Stimulated activated naive CD8-positive, alpha-beta T cell treated with anti-CD3 and anti-CD28 coated beads, Interleukin-15, Interleukin-2, amounts not matched to agents 100 U/mL and 50 U/mL, for 24 hours (primary cell): Measurements from ENCODE around the gene GBP4.

Experiments
- ATAC-seq: fragments of 150-1000 bp; cut with Tn5 transposase; one replicate; pipeline ENCODE4 v1.10.0; 2021
- DNase-seq: peaks from one replicate; pipeline ENCODE4 v3.0.0; 2021

Gene GBP4

DNA sequence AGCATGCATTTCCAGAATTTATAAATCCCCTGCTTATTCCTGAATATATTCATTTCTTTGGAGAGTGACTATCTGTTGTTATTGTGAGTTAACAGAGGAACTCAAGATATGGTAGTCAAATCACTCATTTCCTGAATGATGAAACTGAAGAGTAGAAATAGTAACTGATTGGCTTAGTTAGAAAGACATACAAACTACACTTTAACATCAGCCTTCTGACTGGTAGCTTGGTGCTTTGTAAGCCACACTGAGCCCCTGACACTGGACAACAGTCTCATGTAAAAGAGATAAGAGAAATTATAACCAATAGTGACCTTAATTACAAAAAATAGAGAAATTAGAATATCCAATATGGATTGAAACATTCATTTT, 27.7 kb downstream of the GBP4 start:
- DNase-seq, result no peak
- no peak for ATAC-seq

DNA sequence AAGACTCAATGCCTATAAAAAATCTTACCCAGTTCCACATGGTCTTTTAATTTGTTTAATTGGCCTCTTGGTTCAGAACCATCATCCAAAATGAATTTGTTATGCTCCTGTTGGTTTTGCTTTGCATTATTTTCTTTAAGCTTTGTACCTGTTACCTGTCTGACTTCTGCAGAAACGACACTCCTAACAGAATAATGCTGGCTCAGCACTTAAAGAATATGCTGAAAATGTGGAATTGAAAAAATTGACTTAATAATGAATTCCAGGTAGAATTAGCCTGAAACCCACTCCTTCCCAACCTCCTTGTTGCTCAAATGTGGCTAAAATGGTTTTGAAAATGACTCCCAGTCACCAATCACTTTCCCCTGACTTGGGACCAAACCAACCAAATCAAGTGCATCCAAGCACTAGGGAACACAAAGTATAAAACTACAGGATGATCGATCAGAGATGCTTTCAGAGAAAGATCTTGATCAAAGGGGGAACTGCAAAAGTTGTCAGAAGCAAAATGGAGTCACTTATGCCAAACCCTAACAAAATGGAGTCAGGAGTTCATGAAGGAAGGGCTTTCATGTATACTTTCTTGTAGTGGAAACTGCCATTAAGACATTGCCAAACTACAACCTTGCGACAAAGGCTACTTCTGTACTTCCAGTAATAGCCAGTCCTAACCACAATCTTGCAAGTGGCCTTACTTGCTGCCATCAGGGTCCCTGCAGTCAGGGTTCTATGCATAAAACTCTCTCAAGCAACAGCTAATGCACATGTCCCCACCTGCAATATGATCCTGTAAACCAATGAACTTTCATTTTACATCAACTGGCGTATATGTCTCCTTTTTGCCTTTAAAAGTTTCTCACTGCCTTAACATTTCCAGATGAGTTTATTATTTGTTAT, 28.3 kb downstream of the GBP4 start:
- ATAC-seq, result no peak
- no peak for DNase-seq

DNA sequence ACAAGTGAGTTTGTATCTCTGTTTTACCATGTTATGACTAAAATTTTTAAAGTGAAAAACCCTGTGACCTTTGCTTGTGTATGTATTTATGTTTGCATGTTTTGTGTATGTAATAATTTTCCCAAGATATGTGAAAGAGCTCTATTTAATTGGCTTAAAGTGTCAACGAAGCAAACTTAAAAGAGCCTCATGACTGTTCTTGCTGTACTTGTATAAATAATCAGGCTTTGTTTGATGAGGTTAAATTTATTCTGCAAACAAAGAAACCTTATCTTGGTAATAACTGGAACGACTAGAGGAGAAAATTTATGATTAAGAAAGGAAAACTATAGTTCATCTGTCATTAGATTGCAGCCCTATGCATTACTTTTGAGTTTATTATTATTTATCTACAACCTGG, 29.6 kb downstream of the GBP4 start:
- ATAC-seq (no peak), DNase-seq (no peak)

DNA sequence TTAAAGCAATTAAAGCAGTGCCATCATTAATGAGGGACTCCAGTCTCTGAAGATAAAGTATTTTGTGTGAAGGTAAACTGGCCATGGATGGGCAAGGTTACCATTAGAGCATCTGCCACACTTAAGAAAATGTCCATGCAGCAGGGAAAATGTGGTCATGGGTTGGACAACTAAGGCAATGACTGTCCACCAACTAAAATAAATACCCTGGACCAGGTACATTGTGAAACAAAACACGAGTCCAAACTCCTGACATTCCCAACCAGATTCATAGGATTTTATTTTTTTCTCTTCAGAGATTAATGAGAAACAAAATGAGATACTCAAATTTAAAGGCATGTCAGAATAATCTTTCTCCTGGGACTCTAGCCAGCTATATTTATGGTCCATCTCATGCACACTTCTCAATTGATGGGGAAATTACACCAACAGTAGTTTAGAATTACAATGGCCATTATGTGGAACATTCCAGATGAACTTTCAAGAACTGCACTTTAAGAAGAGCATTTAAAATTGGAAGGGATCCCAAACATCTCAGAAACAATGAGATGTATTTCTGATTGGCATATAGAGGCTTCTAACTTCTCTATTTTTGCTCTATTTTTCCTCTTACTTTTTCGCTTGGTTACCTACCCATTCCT, 31.0 kb downstream of the GBP4 start:
- DNase-seq (no peak), ATAC-seq (no peak)

DNA sequence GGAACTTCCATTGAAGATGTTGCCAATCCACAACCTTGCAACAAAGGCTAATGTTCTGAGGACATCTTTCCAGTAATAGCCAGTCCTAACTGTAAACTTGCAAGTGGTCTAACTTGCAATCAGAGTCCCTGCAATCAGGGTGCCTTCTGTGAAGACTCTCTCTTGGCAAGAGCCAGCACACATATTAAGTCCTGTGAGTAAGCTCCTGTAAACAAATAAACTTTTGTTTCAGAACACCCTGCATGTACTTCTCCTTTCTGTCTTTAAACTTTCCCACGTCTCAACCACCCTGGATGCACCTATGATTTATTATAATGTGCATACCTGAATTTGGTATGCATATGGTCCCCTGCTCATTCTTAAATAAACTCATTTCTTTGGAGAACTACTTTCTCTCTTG, 32.0 kb downstream of the GBP4 start:
- DNase-seq (no peak), ATAC-seq (no peak)

DNA sequence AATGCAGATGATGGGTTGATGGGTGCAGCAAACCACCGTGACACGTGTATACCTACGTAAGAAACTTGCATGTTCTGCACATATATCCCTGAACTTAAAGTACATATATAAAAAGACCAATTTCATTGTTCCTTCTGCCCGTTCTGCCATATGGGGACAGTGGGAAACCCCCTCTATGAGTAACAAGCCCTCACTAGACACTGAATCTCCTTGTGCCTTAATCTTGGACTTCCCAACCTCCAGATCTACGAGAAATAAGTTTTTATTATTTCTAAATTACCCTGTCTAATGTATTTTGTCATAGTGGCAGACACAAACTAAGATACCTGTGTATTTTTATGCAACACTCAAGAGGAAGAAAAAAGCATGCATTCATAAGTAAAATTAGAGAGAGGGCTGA, 32.9 kb downstream of the GBP4 start:
- no peak for DNase-seq
- no peak for ATAC-seq

DNA sequence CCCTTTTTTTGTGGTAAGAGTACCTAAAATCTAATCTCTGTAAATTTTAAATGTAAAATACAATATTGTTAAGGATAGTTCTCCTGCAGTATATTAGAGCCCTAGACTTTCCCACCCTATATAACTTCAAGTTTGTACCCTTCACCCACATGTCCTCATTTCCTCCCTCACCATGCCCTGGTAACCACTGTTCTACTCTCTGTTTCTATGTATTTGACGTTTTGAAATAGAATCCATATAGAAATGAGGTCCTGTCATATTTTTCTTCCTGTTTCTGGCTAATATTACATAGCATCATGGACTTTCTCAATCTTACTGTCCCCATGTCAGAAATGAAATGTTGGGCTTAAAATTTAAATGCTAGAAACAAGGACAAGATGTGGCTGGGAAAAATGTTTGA, 47.7 kb downstream of the GBP4 start:
- ATAC-seq, result no peak

DNA sequence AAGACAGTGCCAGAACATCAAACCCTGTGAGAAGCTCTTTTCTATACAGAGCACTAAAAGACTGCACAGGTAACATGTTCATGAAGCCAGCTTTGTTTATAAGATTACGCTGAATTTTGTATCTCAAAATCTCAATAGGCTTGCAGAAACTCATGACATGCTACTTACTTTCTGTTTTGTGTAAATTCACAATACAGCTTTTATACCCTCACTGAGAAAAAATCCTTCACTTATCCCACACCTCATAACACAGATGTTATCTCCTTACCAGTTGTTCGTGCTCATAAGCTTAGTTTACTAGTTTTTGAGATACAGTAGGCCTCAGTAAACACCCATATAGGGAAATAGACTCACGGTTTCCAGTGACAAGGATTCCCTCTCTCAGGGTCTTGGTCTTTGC, 48.8 kb downstream of the GBP4 start:
- ATAC-seq (no peak), DNase-seq (no peak)

More for the DNA sequence above, 47.7 kb downstream of the GBP4 start:
- DNase-seq, result no peak

DNA sequence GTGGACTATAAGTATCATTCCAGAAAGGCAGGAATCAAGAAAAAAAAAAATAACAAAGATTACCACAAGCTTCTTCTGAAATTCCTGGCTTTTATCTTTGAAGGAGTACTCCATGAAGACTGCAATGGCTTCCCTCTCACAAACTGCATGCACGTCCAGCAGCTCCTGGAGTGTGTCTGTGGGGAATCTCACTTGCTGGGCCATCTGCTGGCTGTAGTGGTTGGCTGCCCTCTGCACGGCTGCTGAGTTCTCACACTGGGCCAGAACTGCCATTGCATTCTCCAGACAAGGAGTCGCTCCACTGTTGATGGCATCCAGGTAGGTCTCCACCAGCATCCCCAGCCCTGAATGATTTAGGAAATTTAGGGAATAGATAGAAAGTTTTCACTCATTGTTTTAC, 49.5 kb downstream of the GBP4 start:
- ATAC-seq, result no peak
- no peak for DNase-seq

DNA sequence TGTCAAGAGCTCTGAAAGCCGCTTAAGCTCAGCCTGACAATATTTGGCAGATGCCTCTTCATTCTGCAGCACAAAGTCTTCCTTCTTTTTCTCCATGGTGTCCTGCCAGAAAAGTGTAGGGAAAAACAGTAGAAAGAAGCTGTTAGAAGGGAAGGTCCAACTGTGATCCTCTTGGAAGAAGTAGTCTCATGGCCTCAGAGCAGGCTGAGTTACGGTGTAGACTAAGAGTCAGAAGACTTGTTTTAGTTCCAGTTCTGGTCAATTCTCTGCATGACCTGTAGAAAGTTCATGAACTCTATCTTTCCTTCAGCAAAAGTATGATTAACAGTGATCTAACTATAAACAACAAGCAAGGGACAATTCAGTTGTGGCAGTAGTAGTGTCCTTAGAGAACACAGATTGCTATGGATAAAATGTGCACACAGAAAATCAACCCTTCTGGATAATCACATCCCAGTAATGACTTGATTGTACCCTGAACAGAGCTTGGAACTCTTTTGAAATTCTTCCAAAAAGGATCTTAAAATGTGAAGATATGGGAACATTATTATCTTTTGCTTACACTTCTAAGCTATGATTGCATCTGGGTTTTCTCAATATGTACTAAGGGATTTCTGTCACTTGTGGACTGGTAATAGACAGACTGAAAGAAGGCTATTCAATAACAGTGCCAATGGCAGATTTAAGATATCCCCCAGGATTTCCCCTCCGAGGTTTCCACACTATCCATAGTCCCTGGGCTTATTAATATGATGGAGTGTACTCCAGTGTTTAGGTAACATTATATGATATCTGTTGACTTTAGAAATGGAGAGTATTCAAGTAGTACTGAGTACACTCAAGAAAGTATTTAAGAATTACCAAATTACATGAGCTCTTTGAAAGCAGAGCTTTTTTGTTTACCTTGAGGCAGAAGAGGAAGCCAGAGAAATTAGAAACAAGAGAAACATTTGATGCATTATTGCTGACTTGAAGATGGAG, 50.8 kb downstream of the GBP4 start:
- no peak for ATAC-seq

DNA sequence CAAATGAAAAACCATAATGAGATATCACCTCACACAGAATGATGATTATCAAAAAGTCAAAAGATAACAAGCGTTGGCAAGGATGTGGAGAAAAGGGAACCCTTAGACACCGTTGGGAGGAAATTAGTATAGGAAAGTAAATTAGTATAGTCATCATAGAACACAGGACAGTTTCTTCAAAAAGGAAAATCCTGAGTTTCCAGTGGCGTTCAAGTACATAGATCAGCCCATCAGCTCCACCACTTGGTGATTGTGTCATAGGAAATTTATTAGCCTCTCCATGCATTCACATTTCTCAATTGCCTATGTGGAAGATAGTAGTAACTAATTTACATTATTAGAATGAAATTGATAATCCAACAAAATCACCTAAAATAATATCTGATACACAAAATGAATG, 52.0 kb downstream of the GBP4 start:
- DNase-seq (no peak), ATAC-seq (no peak)

More for the DNA sequence above, 50.8 kb downstream of the GBP4 start:
- no peak for DNase-seq

DNA sequence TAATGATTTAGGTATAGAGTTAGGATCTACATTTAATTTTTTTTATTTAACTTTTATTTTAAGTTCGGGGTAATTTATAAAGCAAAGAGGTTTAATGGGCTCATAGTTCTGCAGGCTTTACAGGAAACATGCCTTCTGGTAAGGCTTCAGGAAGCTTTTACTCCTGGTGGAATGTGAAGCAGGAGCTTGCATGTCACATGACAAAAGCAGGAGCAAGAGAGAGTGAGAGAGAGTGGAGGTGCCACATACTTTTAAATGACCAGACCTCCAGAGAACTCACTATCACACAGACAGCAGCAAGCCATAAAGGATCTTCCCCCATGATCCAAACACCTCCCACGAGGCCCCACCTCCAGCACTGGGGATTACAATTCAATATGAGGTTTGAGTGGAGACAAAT, 55.3 kb downstream of the GBP4 start:
- ATAC-seq, result no peak

DNA sequence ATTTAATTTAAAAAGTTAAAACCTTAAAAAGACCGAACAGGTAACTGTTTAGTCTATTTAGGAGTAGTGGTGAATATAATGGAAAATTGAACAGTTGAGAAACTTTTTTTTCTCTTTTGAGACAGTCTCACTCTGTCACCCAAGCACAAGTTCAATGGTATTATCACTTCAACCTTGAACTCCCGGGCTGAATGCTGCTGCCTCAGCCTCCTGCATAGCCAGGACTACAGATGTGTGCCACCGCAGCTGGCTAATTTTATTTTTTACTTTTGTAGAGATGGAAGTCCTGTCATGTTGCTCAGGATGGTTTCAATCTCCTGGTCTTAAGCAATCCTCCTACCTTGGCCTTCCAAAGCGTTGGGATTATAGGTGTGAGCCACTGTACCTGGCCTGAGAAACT, 56.6 kb downstream of the GBP4 start:
- DNase-seq (no peak), ATAC-seq (no peak)

More for the DNA sequence above, 55.3 kb downstream of the GBP4 start:
- DNase-seq, result no peak

DNA sequence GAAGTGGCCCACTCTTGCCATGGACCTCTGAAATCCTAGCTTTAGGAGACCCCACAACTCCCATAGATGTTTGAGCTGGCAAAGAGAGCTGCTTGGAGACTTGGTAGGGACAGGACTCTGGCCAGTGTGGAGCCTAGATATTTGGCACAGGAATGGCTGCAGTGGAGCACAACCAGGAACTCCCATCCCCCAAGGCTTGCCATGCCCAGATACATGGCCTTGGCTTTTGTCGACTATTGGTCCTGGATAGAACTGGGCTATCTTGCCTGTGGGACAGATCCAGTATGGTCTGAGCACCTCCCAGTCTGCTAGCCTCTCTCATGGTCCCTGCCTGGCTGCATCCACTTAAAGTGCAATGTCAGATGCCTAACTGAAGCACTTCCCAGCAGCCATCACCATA, 65.0 kb downstream of the GBP4 start:
- ATAC-seq (no peak), DNase-seq (no peak)
